ENCODE results near the gene TAS2R10.

DNA sequence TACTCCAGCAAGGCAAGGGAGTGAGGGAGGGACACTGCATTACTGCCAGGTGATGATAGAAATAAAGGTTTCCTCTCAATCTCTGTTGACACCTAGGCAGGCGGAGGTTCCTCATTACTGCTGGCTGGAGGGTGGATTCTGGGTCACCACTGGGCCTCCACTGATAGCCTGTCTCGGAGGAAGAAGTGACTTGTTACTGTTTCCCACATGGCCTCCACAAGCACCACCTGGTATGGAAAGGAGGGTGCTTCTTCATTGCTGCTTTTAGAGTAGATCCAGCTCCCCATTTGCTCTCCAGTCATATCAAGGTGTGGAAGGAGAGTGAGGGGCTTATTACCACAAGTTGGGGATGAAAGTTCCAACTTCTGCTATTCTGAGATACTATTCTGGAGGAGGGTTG, 16.7 kb upstream of the TAS2R10 start:
- TF ChIP-seq, protein P1, sequence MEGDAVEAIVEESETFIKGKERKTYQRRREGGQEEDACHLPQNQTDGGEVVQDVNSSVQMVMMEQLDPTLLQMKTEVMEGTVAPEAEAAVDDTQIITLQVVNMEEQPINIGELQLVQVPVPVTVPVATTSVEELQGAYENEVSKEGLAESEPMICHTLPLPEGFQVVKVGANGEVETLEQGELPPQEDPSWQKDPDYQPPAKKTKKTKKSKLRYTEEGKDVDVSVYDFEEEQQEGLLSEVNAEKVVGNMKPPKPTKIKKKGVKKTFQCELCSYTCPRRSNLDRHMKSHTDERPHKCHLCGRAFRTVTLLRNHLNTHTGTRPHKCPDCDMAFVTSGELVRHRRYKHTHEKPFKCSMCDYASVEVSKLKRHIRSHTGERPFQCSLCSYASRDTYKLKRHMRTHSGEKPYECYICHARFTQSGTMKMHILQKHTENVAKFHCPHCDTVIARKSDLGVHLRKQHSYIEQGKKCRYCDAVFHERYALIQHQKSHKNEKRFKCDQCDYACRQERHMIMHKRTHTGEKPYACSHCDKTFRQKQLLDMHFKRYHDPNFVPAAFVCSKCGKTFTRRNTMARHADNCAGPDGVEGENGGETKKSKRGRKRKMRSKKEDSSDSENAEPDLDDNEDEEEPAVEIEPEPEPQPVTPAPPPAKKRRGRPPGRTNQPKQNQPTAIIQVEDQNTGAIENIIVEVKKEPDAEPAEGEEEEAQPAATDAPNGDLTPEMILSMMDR (conservative IDR thresholded peaks at IDR 0.05) = no peak
- no peak for TF ChIP-seq ZFX (IDR thresholded peaks at IDR 0.05)
